BJ (cell line): ENCODE results near the gene IREB2. TPM values are rescaled to one million over a fixed set of nuclear protein-coding genes. Genes with fewer than 3 reads are reported as not detected.

Experiments
- CTCF ChIA-PET: fragments of 350-600 bp; formaldehyde crosslinking; extraction: SDS; loops from one replicate; lab custom pipeline; 2021; ENCODE audit warnings: antibody characterized with exemption, inconsistent platforms; lab: Yijun Ruan, JAX
- POLR2A ChIA-PET: fragments of 300-600 bp; sonication (Branson Sonifier 250); formaldehyde crosslinking; extraction: SDS; loops from one replicate; lab custom pipeline; 2021; ENCODE audit warnings: antibody characterized with exemption; lab: Charles Lee
- DNase-seq: peaks from one replicate; pipeline ENCODE4 v3.0.0-alpha.2; 2011; ENCODE audit warnings: low read depth
- H3K27me3 ChIP-seq: 2 replicates; pipeline ENCODE4 v1.6.0; 2011; ENCODE audit warnings: low read length; ENCODE audit not compliant: control insufficient read depth, insufficient read depth
- H3K36me3 ChIP-seq: 2 replicates; pipeline ENCODE4 v1.5.1; 2011; ENCODE audit warnings: low read length; ENCODE audit not compliant: control insufficient read depth, insufficient read depth
- H3K4me3 ChIP-seq: 2 replicates; pipeline ENCODE4 v1.5.1; 2011; ENCODE audit warnings: low read depth, mild to moderate bottlenecking, control low read depth, low read length
- CTCF ChIP-seq: IDR thresholded peaks from 2 replicates; pipeline ENCODE4 v1.5.1; 2011; ENCODE audit warnings: low read depth, mild to moderate bottlenecking, control low read depth, inconsistent platforms, low read length, moderate library complexity; ENCODE audit not compliant: insufficient read depth
- polyA plus RNA-seq: library from polyadenylated mRNA; depleted of rRNA; stranded (reverse); fragments of >200 nt; gene quantifications from 2 replicates; pipeline ENCODE4 v1.2.3, GENCODE V29; 2011

Gene IREB2
- polyA plus RNA-seq, 1 experiment: 11.1 TPM

GRCh38 chr15:78405336-78405924 is 32.6 kb upstream of the IREB2 start:
- Histone ChIP-seq H3K36me3 (no peaks in the 10 kb centered on the region), H3K27me3 (no peaks in the 10 kb centered on the region; the same call in 1 of the 2 replicates), H3K4me3 (no peak overlapping the region)
- no peak for DNase-seq
- no peak for TF ChIP-seq CTCF
- CTCF ChIA-PET: interaction anchor here (1.5 to 22.8 kb wide), 4 partner anchors 8 to 91 kb away, joined by 3 to 578 read pairs (median 21); no protein-coding TSS in a partner anchor
- POLR2A ChIA-PET: no interaction called here

GRCh38 chr15:78406016-78406585 is 31.9 kb upstream of the IREB2 start:
- no peak for DNase-seq
- no peak for TF ChIP-seq CTCF
- POLR2A ChIA-PET: no interaction called here
- Histone ChIP-seq H3K36me3 (no peaks in the 10 kb centered on the region), H3K4me3 (no peak overlapping the region), H3K27me3 (no peaks in the 10 kb centered on the region; the same call in 1 of the 2 replicates)
- CTCF ChIA-PET: interaction anchor here (1.5 to 22.8 kb wide), 6 partner anchors 9 to 91 kb away, joined by 3 to 578 read pairs (median 15); no protein-coding TSS in a partner anchor

- ChIA-PET CTCF (interaction anchor here (3.2 to 22.8 kb wide), 4 partner anchors 10 to 93 kb away, joined by 14 to 578 read pairs (median 26); no protein-coding TSS in a partner anchor), POLR2A (no interaction called here)
- no peak for DNase-seq
- Histone ChIP-seq H3K27me3 (no peaks in the 10 kb centered on the region), H3K4me3 (no peak overlapping the region), H3K36me3 (no peaks in the 10 kb centered on the region)
- TF ChIP-seq CTCF: no peak
Observed at GRCh38 chr15:78407608-78408354, 30.2 kb upstream of the IREB2 start.

- POLR2A ChIA-PET: no interaction called here
- CTCF ChIA-PET: interaction anchor here (0.8 to 22.8 kb wide), 5 partner anchors 9 to 94 kb away, joined by 3 to 578 read pairs (median 16); no protein-coding TSS in a partner anchor
- DNase-seq: no peak
Observed at GRCh38 chr15:78408355-78408640, 29.7 kb upstream of the IREB2 start.

More at GRCh38 chr15:78408355-78408640, 29.7 kb upstream of the IREB2 start:
- Histone ChIP-seq H3K36me3 (no peaks in the 10 kb centered on the region), H3K27me3 (no peaks in the 10 kb centered on the region), H3K4me3 (no peak overlapping the region)
- no peak for TF ChIP-seq CTCF
